Hepatocyte (in vitro differentiated cells): ENCODE data around the gene PKP4.

ENCODE experiments used
- EZH2 ChIP-seq: fragments of 200-600 bp; sonication (generic); IDR thresholded peaks from 2 replicates; pipeline ENCODE4 v1.6.1; 2016; ENCODE audit warnings: antibody characterized with exemption, mild to moderate bottlenecking, borderline replicate concordance
- EZH2phosphoT487 ChIP-seq: fragments of 200-600 bp; sonication (generic); IDR thresholded peaks from one replicate; pipeline ENCODE4 v1.6.1; 2018; ENCODE audit warnings: antibody characterized with exemption, mild to moderate bottlenecking, low read depth, moderate library complexity; ENCODE audit not compliant: unreplicated experiment, severe bottlenecking
- TF ChIP-seq, protein P1 (sequence below): fragments of 200-600 bp; sonication (generic); IDR thresholded peaks from 2 replicates; pipeline ENCODE4 v1.5.1; 2016; ENCODE audit warnings: antibody characterized with exemption, mild to moderate bottlenecking; ENCODE audit not compliant: poor library complexity

DNA sequence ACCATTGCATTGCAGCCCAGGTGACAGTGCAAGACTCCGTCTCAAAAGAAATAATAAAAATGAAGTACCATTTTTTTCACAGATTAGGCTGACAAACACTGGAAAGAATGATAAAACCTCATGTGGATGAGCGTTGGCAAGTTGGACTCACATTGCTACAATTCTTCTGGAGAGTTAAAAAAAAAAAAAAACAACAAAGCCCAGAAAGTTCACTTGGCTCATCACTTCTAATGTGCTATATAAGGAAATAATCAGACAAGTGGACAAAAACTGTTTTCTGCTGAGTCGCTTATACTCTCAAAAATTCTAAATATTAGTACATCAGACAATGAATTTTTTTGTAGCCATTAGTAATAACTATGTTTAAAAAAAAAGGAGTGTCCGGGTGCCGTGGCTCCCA lies 38.4 kb downstream of the PKP4 start:
- TF ChIP-seq, protein P1, sequence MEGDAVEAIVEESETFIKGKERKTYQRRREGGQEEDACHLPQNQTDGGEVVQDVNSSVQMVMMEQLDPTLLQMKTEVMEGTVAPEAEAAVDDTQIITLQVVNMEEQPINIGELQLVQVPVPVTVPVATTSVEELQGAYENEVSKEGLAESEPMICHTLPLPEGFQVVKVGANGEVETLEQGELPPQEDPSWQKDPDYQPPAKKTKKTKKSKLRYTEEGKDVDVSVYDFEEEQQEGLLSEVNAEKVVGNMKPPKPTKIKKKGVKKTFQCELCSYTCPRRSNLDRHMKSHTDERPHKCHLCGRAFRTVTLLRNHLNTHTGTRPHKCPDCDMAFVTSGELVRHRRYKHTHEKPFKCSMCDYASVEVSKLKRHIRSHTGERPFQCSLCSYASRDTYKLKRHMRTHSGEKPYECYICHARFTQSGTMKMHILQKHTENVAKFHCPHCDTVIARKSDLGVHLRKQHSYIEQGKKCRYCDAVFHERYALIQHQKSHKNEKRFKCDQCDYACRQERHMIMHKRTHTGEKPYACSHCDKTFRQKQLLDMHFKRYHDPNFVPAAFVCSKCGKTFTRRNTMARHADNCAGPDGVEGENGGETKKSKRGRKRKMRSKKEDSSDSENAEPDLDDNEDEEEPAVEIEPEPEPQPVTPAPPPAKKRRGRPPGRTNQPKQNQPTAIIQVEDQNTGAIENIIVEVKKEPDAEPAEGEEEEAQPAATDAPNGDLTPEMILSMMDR, result no peak
- TF ChIP-seq EZH2, result no peak
- no peak for TF ChIP-seq EZH2phosphoT487
